GM21786 (cell line): ENCODE measurements around the gene C9.
"Not testable (repeated sequence)": the region's sequence is repeated elsewhere in the genome, so short reads cannot be mapped to it uniquely, and the experiment has no call there.

Experiments
- ATAC-seq: cut with Tn5 transposase; IDR thresholded peaks from one replicate; pipeline ENCODE4 v1.9.1; 2021; ENCODE audit not compliant: unreplicated experiment

The C9 gene

DNA sequence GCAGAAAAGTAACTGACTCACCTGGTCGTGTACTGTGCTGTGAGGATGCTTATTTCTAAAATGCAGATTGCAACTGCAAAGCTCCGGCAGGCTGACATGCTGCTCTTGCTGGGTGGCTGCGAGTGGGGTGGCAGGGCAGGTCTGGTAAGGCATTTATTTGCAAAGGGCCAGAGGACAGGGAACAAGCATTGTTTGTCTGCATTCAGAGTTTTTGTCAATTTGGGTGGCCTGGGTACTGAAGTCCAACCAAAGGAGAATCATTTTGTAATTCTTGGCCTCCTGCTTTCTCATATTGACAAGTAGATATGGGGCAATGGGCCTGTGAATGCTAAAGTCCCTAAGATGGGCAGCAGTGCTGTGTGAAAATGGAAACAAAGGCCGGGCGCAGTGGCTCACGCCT is at the start of gene C9:
TSS of gene C9 (minus strand) at position 129 of the 400 bp plus-strand sequence. CDS start at position 98, 31 bp downstream.
- ATAC-seq: no peak

GRCh38 chr5:39413771-39414170 is 49.5 kb upstream of the C9 start:
- no peak for ATAC-seq

GRCh38 chr5:39412721-39413394 is 48.6 kb upstream of the C9 start:
- ATAC-seq: no peak

DNA sequence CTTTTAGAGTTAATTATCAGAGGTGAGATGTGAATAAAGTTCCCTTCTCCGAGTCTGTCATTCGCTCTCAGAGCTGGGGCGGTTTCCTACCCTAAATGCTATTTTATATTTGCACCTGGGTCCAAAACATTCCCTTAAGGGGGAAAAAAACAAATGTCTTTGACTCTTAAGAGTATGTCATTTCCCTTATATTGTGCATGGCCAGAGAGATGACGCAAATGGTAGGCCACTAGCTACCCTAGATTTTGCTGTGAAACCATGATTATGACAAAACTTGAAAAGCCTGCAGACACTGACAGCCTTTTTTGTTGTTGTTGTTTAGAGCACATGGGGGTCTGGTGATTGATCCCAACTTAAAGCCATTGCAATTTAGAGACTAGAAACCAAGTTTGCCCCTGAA is 47.7 kb upstream of the C9 start:
- ATAC-seq: no peak

DNA sequence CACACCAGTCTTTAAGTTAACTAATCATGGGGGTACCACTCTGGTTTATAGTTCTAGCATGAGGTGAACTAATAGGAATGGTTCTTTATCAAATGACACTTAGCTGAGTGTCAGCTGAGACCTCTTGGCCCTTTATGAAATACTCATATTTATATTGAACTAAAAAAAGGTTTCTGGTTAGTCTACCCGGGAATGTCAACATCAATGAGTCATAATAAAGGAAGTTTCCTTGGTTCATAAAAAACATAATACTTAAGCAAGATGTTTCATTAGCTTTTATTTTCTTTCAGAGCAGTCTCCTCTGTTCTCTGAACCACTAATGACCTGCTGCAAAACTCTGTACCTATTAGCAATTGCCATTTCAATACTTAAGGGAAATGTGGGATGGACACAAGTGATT is 46.8 kb upstream of the C9 start:
- ATAC-seq: no peak

GRCh38 chr5:39409033-39409432 is 44.7 kb upstream of the C9 start:
- no peak for ATAC-seq

DNA sequence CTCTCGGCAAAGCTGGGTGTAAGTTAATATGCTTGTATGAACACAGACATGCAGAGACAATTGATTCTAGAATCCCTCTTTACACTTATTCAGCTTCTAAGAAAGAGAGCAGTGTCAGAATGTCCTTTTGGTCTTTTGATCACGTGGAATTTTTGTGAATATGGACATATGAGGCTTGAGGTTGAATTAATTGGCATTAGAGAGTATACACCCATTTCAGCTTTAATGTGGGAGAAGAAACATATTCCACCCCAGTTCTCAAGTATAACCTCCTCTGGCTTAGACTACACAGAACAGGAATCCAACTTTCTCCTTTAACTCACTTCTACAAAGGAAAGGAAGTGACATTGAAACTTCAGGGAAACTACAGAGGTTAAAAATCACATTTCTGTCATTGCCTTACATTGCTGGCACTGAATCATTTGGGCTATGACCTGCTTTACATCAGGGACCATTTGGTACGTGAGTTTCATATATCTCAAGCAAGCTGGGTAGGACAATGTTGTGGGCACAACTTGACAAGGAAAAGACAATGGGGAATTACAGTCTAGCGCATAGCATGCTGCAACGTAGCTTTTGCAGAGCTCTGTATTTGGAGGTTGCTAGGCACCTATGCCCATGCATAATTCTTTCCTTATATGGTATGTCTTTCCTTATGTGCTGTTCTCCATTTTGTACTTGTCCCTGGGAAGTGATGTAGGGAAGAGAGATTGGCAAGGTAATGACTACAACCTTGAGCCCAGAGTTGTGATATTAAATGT is 41.0 kb upstream of the C9 start:
- ATAC-seq: no peak

DNA sequence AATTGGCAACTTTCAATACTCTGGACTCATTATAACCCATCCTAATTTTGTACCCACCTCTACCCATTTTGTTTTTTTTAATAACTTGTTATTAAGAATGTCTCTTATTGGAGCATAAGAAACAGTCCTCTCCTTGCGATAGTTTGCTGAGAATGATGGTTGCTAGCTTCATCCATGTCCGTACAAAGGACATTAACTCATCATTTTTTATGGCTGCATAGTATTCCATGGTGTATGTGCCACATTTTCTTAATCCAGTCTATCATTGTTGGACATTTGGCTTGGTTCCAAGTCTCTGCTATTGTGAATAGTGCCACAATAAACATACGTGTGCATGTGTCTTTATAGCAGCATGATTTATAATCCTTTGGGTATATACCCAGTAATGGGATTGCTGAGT is 39.5 kb upstream of the C9 start:
- not testable (repeated sequence) for ATAC-seq

DNA sequence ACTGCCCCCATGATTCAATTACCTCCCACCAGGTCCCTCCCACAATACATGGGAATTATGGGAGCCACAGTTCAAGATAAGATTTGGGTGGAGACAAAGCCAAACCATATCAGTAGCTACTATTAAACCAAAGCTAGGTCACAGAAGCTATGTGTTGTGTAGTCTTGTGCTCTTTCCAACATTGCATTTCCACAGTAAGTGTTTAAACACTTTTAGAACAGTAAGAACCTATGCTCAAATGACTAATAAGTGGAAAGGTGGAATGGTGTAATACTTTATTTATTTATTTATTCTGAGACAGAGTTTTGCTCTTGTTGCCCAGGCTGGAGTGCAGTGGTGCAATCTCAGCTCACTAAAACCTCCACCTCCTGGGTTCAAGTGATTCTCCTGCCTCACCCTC is 37.8 kb upstream of the C9 start:
- ATAC-seq: not testable (repeated sequence)

DNA sequence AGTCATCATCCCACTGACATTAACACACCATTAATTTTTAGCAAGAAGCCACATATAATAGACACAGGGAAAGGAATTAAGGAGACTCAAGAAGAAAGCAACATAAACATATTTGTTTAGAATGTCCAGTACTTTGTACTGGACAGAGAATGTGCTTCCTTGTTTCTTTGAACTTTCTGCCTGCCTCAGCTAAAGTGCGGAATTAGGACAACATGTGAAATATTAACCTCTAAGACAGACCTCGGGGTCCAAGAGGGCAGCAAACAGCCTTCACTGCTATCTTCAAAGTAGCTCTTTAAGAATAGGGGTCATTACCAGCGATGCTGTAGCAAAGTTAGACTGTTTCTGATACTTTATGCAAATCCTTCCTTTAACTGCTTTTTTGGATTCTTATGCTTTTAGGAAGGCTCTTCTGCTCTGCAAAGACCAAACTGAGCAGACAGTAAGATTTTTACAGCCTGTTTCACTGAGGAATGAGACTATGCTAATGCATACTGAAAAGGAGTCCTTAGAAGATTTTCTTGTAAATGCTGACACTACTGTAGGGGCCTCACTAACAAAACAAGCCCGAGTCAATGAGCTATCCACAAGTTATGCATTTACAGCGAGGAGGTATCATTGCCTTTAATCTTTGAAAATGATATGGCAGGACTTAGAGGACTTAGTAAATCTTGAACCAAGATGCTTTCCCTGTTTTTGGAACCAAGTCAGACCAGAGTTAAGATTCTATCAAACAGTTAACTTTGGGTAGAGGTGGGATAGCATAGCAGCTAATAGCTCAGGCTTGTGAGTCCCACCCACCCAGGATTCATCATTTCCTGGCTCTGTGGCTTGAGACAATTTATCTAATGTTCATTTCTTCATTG is 36.7 kb upstream of the C9 start:
- ATAC-seq: no peak

- ATAC-seq: no peak
Measured at GRCh38 chr5:39399135-39400036, 35.1 kb upstream of the C9 start.

DNA sequence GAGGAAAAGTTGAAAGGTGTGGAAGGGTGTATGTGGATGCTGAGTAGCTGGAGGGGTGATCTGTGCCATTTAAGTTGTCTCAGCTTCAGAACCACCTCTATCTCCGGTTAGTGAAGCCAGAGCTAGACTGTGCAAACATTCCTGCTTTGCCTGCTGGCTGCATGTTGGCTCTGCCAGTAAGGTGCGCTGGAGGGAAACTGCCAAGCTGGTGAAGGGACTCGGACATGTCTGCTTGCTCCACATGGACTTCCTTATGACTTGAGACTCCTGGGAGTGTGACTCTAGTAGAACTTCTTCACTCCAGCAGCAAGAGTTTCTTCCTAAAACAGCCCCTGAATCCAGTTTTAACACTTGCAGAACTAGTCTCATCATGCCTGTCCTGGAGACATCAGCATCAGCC is 32.5 kb upstream of the C9 start:
- no peak for ATAC-seq

DNA sequence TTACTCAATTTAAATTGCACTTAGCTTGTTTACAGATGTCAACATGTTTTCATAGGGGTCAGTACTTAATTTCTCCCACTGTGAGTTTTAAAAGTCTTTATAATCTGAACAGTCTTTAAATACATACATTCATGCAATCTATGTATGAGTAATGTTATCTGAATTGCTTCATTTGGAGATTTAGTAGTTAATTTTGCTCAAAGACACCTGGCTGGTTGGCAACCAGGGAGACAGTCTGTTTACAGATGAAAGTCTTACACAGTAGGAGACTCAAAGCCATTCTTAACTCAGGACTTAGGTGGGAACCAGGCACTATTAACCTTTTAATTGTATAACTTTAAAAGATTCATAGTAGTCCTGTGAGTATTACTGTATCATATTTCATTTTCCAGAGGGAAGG is 31.2 kb upstream of the C9 start:
- ATAC-seq: no peak

GRCh38 chr5:39394946-39395345 is 30.7 kb upstream of the C9 start:
- no peak for ATAC-seq

GRCh38 chr5:39390945-39391344 is 26.6 kb upstream of the C9 start:
- no peak for ATAC-seq

- ATAC-seq: no peak
Measured at GRCh38 chr5:39387293-39387692, 23.0 kb upstream of the C9 start.

GRCh38 chr5:39384271-39384670 is 20.0 kb upstream of the C9 start:
- ATAC-seq: no peak

- no peak for ATAC-seq
Measured at GRCh38 chr5:39381376-39381775, 17.1 kb upstream of the C9 start.

GRCh38 chr5:39379693-39380092 is 15.4 kb upstream of the C9 start:
- ATAC-seq: no peak

DNA sequence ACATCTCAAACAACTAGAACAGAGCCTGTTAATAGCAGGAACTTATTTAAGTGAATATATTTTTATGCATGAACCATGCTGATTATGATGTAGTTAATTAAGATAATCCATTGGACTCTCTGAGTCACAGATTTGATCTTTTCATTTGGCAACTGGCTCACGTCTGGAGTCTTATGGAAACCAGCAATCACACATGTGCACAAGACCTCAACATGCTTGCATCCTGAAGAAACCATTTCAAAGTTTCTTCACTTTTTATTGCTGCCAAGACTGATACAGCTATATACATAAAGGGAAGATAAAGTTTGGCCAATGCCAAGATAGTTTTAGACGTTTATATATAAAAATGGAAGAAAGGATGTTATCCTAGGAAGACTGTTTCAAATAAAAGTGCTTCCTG is 13.3 kb upstream of the C9 start:
- no peak for ATAC-seq

GRCh38 chr5:39376293-39376714 is 12.0 kb upstream of the C9 start:
- ATAC-seq: peak; percentile 81
